Upper lobe of left lung (tissue), 4 donors: Measurements from ENCODE around the gene CLASP1.

Experiments
- POLR2A ChIP-seq, 4 donors: fragments of 450-650 bp; IDR thresholded peaks; one replicate each; pipeline ENCODE4 v1.5.1; 2016 to 2017; ENCODE audit warnings: antibody characterized with exemption in 4 of 4, mild to moderate bottlenecking in 2 of 4
- POLR2AphosphoS5 ChIP-seq, 2 donors: sonication (generic); formaldehyde crosslinking; IDR thresholded peaks; one replicate each; pipeline ENCODE4 v1.5.1; 2017; ENCODE audit warnings: antibody characterized with exemption in 2 of 2
- TF ChIP-seq, protein P1 (sequence below), 6 experiments: fragments of 450-650 bp in 4 of 6; fragments of 200-600 bp in 2 of 6; sonication (generic) in 2 of 6; IDR thresholded peaks; one replicate each; pipeline ENCODE4 v1.5.1; 2016 to 2019; ENCODE audit warnings: antibody characterized with exemption in 6 of 6

DNA sequence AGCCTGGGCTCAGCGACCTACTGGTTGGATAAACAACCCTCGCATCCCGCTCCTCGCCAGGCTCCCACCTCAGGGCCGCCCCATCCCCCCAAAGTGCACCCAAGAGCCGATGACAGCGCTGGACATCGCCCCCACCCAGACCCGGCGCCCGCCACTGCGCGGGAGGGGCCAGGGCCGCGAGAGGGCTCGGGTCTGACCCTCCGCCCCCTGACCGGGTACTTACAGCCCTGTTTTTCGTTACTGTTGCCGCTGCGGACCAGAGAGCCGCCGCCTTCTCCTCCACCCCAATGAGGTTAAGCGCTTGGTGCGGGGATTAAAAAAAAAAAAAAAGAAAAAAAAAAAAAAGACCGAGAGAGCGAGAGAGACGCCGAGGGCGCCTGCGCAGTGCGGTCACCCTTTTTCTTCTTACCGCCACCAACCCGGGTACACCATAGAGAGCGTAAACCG, at the start of gene CLASP1:
- TF ChIP-seq, protein P1, sequence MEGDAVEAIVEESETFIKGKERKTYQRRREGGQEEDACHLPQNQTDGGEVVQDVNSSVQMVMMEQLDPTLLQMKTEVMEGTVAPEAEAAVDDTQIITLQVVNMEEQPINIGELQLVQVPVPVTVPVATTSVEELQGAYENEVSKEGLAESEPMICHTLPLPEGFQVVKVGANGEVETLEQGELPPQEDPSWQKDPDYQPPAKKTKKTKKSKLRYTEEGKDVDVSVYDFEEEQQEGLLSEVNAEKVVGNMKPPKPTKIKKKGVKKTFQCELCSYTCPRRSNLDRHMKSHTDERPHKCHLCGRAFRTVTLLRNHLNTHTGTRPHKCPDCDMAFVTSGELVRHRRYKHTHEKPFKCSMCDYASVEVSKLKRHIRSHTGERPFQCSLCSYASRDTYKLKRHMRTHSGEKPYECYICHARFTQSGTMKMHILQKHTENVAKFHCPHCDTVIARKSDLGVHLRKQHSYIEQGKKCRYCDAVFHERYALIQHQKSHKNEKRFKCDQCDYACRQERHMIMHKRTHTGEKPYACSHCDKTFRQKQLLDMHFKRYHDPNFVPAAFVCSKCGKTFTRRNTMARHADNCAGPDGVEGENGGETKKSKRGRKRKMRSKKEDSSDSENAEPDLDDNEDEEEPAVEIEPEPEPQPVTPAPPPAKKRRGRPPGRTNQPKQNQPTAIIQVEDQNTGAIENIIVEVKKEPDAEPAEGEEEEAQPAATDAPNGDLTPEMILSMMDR (IDR thresholded peaks at IDR 0.05): no peak
- TF ChIP-seq POLR2A (IDR thresholded peaks at IDR 0.05) (peak in 2 of 4 donors; percentile 4 to 26), POLR2AphosphoS5 (IDR thresholded peaks at IDR 0.05) (peak in 1 of 2 donors; percentile 49)
